Measurements from ENCODE around the gene FAM117B. TPM values are rescaled to one million over a fixed set of nuclear protein-coding genes. Genes with fewer than 3 reads are reported as not detected.
"Not testable (repeated sequence)": the region's sequence is repeated elsewhere in the genome, so short reads cannot be mapped to it uniquely, and the experiment has no call there.

The FAM117B gene
- total RNA-seq, 1 experiment from 2014 or later, result 4.4 TPM

DNA sequence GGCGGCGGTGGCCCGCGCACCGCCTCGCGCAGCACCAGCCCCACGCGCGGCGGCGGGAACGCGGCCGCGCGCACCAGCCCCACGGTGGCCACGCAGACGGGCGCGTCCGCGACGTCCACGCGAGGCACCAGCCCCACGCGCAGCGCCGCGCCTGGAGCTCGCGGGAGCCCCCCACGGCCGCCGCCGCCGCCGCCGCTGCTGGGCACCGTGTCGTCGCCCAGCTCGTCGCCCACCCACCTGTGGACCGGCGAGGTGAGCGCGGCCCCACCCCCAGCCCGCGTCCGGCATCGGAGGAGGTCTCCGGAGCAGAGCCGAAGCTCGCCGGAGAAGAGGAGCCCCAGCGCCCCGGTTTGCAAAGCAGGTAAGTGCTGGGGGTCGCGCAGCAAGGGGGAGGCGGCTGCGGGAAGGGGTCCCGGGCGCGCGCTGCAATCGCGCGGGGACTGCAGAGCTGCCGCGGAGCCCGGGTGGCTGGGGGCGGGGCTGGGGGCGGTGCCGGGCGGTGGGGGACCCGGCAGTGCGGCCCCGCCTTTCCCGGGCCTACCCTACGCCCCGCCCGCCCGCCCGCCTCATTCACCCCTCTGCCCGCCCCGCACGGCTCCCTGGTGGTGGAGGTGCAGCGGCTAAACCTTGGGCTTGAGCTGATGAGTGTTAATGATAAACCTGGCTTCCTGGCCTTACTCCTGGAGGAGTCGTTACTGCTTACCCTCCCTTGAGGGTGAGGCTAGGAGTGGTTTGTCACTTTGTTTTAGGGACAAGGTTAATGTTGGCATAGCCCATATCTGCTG lies 851 bp downstream of the FAM117B start:
- DNase-seq (ENCODE audit: low spot score), result peak; percentile 81

DNA sequence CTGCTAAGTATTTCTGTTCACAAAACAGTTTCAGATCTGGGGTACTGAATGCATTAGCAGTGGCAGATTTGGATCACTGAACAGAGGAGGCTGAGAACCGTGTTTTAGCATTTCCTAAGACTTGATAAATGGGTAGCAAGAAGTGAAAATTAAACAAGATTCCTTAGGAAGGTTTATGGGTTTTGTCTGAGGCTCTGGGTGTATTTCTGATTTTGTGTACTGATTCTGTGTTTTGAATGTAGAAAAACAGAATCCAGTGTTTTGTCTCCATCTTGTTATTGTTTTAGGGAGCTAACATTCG lies 1.4 kb downstream of the FAM117B start:
- in situ Hi-C loops (cut with HindIII; ENCODE audit: low sequenced_read_pairs), result no loop called here
- no peak for DNase-seq (ENCODE audit: low spot score)

More for the DNA sequence above, 851 bp downstream of the FAM117B start:
- in situ Hi-C loops (cut with HindIII; ENCODE audit: low sequenced_read_pairs), result no loop called here

DNA sequence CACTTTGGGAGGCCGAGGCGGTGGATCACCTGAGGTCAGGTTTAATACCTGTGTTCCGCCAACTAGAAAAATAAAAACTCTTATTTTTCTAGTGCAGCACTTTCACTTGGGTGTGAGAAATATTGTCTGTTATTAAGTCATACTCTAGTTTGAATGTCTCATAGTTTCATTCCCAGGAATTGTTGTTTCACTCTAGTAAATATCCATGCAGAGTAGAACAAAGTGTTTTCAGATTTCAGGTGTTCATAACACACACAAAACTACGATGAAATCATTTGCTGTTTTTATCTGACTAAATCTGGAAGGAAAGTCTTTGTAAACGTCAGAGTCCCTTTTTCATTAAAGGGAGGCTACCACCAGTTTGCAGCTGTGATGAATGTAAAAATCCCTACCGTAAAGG lies 4.0 kb downstream of the FAM117B start:
- in situ Hi-C loops (cut with HindIII; ENCODE audit: low sequenced_read_pairs), result no loop called here
- no peak for DNase-seq (ENCODE audit: low spot score)

DNA sequence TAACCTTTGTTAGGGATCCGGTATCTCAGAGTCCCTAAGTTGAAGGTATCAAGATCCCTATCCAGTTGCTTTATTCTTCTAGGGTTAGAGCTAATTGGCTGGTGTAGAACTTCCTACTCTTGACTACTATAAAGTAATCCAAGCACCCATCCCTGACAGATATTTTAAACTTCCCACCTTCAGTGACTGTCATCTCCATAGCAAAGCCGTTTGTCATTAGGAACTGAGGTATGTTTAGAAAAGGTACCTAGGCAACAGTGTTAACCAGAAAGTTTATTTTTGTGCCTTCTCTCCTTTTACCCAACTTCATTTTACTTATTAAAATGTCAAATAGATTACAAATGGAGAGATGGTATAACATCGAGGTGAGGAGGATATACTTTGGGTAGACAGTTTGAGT lies 4.5 kb downstream of the FAM117B start:
- in situ Hi-C loops (cut with HindIII; ENCODE audit: low sequenced_read_pairs), result no loop called here
- DNase-seq (ENCODE audit: low spot score), result no peak

DNA sequence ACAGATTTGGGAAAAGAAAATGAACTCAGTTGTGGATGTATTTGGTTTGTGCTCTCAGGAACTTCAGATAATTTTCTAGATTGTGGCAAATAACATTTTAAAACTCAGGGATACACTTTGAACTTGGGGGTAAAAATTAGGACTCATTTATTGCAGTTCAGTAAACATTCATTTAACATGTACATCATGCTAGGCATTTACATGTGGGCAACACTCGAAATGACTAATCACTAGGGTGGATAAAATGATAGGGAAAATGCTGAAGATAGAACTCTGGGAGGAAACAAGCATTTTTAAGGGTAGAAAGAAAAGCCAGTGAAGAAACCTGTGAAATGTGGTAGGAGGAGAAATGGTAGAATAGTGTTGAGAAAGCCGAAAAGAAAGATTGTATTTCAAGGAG lies 7.8 kb downstream of the FAM117B start:
- in situ Hi-C loops (cut with HindIII; ENCODE audit: low sequenced_read_pairs), result no loop called here
- DNase-seq (ENCODE audit: low spot score), result no peak

DNA sequence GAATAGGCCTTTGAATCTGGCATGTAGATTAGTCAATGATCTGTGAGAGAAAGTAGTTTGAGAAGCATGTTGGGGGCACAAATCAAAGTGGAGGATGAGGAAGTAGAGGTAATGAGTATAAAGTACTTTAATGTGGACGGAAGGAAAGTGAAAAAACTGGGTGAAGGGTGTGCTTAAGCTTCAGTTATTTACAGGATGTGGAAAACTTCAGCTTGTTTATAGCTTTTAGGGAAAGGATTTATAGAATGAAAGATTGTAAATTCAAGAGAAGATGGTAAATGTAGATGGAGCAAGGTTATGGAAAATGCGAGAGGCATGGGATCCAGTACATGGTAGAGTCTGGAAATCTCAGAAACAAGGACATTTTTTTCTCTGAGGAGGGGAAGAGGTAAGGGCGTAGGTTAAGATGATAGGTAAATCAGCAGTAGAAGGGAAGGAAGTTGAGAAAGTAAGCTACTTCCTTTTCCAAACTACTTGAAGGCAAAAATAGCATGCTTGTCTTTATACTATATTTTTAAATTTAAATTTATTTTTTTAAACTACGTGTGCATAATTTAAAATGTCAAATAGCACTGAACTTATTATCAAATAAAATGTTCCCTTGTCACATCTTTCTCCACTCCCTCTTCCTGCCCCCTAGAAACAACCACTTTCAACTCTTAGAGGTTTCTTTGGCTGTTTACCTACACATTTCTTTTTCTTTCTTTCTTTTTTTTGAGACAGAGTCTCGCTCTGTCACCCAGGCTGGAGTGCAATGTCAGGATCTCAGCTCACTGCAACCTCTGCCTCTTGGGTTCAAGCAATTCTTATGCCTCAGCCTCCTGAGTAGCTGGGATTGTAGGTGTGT lies 8.5 kb downstream of the FAM117B start:
- no peak for DNase-seq (ENCODE audit: low spot score)
- in situ Hi-C loops (cut with HindIII; ENCODE audit: low sequenced_read_pairs), result no loop called here

DNA sequence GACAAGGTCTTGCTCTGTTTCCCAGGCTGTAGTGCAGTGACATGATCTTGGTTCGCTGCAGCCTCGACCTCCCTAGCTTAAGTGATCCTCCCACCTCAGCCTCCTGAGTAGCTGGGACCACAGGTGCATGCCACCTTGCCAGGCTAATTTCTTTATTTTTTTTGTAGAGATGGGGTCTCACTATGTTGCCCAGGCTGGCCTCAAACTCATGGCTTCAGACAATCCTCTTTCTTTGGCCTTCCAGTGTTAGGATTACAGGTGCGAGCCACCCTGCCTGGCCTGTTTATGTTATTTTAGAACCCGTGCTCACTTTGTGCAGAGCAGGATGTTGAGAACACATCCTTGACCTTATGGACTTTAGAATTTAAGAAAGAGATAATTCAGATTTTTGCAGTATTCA lies 17.4 kb downstream of the FAM117B start:
- DNase-seq (ENCODE audit: low spot score), result no peak
- in situ Hi-C loops (cut with HindIII; ENCODE audit: low sequenced_read_pairs), result no loop called here

DNA sequence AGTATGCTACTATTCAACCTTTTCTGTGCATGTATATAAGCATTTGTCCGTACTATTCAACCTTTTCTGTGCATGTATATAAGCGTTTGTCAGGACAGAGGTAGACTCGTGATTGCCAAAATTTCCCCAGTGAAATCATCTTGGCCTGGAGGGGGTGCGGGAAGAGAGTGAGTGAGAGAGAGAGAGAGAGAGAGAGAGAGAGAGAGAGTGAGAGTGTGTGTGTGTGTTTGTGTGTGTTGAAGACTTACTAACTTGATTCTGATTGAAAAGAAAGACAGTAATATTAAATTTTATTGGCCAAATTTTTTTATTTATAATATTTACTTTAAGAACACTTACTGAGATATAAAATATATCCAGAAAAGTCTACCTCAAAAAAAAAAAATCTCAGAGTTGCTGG lies 19.1 kb downstream of the FAM117B start:
- in situ Hi-C loops (cut with HindIII; ENCODE audit: low sequenced_read_pairs), result no loop called here

DNA sequence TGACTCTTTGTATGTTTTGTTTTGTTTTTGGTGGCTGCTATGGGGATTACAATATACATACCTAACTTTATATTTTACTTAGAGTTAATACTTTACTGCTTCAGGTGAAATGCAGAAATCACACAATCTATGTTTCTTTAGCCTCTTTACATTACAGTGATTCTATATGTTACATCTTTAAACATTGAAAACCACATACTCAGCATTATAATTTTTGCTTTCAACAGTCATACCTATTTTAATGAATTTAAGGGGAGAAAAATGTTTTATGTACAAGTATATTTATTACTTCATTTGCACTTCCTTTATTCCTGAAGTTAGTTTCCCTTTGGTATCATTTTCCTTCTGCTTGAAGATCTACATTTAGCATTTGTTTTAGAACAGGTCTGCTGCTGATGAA lies 23.1 kb downstream of the FAM117B start:
- in situ Hi-C loops (cut with HindIII; ENCODE audit: low sequenced_read_pairs), result no loop called here
- no peak for DNase-seq (ENCODE audit: low spot score)

More for the DNA sequence above, 19.1 kb downstream of the FAM117B start:
- no peak for DNase-seq (ENCODE audit: low spot score)

DNA sequence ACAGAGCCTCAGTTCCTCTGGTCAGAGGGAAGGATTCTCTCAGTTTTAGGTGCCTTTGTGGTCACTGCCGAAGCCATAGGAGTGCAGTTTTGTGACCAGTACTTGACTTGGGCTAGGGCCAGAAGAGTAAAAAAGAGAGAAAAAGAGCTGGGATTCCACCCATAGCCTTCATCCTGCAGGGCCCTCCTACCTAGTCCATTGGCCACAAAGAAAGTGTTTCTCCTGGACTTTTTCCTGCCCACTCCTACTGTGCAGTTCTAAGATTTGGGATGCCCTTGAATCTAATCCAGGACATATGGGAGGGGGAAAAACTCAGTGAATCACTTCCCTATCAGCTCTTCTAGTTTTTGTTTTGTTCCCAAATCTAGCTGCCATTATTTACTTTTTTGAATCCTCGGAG lies 26.0 kb downstream of the FAM117B start:
- in situ Hi-C loops (cut with HindIII; ENCODE audit: low sequenced_read_pairs), result no loop called here
- no peak for DNase-seq (ENCODE audit: low spot score)

DNA sequence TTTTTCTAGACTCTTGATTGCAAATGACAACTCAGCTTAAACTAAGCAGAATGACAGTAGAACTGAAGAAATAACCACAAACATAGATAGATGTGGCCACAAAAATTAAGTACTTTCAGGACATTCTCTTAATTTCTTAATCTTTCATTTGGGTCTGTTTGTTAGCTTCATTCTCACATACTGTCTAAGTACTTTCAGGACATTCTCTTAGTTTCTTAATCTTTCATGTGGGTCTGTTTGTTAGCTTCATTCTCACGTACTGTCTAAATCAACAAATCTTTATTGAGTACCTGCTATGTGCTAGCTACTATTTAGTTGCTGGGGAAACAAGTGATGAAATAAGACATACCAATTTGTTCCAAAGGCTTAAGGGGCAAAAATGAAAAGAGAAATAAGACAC lies 35.1 kb downstream of the FAM117B start:
- DNase-seq (ENCODE audit: low spot score), result no peak
- in situ Hi-C loops (cut with HindIII; ENCODE audit: low sequenced_read_pairs), result no loop called here

DNA sequence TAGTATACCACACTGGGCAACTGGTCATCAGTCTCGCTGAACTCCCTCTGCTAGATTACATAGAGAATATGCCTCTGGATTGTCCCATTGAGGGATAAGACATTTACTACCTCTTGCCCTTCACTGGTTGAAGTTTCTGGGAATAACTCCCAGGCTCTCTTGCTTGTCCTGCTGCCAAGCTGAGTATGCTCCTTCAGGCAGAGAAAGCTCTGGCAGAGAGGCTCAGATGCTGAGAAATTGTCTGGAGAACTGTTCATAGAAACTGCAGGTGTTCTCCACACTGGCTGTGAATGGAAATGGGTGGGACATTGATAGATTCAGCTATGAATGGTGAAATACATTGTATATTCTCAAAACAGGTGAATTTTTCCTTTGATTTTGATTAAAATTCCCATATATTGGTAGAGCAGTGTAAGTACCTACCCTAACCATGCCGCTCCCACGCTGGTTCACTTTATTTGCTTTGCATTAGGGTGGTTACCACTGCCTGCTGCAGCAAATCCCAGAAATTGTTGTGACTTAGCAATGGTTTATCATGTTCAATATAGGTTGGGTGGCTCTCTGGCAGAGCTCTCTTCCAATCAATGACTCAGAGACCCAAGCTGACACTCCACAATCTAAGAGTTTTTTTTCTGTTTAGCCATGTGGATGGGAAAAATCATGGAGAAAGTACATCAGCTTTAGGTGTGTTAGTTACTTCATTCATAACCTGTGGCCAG lies 36.7 kb downstream of the FAM117B start:
- peak; percentile 62 for DNase-seq (ENCODE audit: low spot score)
- in situ Hi-C loops (cut with HindIII; ENCODE audit: low sequenced_read_pairs), result no loop called here

DNA sequence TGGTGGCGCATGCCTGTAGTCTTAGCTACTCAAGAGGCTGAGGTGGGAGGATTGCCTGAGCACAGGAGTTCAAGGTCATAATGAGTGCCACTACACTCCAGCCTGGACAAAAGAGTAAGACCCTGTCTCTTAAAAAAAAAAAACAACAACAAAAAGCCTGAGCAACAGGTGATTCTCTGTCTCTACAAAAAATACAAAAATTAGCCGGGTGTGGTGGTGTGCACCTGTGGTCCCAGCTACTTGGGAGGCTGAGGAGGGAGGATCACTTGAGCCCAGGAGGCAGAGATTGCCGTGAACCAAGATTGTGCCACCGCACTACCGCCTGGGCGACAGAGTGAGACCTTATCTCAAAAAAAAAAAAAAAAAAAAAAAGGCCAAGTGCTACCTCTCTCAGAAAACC lies 40.3 kb downstream of the FAM117B start:
- in situ Hi-C loops (cut with HindIII; ENCODE audit: low sequenced_read_pairs); DNase-seq (ENCODE audit: low spot score): not testable (repeated sequence)

DNA sequence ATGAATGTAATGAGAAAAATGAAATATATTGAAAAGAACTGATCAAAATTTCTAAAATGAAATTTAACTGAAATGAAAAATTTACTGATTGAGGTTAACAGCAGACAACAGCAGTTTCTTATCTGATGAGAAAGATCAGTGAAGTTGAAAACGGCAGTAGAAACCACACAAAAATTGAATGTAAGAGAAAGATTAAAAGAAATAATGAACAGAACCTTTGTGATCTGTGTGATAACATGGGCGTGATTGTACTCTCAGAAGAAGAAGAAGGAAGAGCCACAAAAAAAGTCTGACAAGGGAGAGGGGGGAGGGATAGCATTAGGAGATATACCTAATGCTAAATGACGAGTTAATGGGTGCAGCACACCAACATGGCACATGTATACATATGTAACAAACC lies 45.2 kb downstream of the FAM117B start:
- DNase-seq (ENCODE audit: low spot score), result no peak
- in situ Hi-C loops (cut with HindIII; ENCODE audit: low sequenced_read_pairs), result no loop called here

DNA sequence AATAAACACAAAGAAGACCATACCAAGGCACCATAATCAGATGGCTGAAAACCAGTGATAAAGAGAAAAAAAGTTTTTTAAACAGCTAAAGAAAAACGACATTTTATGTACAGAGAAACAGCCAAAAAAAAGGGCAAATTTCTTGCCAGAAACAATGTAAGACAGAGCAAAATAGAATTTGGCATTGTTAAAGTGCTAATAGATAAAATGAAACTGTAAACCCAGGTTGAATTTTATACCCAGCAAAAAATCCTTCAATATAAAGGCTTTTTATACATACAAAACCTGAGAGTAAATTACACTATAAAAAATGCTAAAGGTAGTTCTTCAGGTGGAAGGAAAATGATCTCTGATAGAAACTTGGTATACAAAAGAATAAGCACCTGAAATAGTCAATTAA lies 45.7 kb downstream of the FAM117B start:
- DNase-seq (ENCODE audit: low spot score), result no peak
- in situ Hi-C loops (cut with HindIII; ENCODE audit: low sequenced_read_pairs), result no loop called here

DNA sequence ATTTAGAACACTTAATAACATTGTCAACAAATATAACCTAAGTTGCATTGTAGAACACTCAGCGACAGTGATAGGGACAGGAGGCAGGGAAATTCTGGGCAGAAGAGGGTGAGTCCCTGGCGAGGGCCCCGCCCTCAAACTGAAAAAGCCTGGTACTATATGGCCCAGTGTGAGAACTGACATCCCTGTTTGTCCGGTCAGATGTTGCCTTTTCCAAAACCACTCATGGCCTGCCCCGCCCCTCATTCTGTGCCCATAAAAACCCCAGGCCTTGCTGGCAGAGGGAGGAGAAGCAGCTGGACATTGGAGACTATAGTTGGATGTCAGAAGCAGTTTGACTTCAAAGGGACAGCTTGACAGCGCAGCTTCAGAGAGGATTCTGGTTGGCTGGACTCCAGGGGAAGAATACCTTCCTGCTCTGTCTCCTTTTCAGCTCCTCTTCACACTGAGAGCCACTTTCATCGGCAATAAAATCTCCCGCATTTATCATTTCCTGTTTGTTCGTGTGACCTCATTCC lies 47.0 kb downstream of the FAM117B start:
- in situ Hi-C loops (cut with HindIII; ENCODE audit: low sequenced_read_pairs), result no loop called here
- DNase-seq (ENCODE audit: low spot score), result no peak

DNA sequence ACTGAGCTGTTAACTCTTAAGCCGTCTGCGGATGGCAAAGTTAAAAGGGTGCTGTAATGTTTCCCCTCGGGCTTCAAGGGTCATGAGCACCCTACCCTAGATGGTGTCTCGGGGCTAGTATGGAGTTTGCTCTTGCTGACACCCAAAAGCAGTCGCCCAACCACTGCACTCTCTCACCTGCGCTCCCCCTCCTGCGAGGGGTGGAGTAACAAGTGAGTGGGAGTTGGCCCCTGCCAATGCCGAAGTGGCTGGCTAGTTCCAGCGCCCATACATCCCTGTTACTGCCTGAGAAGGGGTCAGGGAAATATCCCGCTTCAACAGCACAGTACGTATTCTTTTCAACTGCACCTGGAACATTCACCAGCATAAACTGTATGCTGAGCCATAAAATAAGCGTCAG lies 47.5 kb downstream of the FAM117B start:
- in situ Hi-C loops (cut with HindIII; ENCODE audit: low sequenced_read_pairs), result no loop called here
- no peak for DNase-seq (ENCODE audit: low spot score)

DNA sequence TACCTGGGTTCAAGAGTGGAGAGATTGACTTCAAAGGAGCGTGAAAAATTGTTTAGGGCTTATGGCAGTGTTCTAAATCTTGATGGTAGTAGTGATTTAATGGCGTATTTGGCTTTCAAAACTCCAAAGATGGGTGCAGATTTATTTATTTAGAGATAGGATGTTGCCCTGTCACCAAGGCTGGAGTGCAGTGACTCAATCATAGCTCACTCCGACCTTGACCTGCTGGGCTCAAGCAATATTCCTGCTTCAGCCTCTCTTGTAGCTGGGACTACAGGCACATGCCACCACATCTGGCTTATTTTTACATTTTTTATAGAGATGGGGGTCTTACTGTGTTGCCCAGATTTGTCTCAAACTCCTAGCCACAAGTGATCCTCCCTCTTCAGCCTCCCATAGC lies 52.5 kb downstream of the FAM117B start:
- in situ Hi-C loops (cut with HindIII; ENCODE audit: low sequenced_read_pairs), result no loop called here

DNA sequence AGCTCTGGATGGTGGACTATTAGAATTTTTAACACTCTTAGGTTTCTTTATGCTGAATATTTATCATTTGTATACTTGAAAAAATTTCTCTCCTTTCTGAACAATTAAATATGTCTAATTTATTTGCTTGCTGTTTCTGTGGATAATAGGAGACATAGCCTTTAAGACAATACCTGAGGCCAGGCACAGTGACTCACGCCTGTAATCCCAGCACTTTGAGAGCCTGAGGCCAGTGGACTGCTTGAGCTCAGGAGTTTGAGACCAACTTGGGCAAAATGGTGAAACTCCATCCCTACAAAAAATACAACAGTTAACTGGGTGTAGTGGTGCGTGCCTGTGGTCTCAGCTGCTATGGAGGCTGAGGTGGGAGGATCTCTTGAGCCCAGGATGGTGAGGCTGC lies 54.7 kb downstream of the FAM117B start:
- DNase-seq (ENCODE audit: low spot score), result no peak
- in situ Hi-C loops (cut with HindIII; ENCODE audit: low sequenced_read_pairs), result no loop called here

More for the DNA sequence above, 52.5 kb downstream of the FAM117B start:
- DNase-seq (ENCODE audit: low spot score), result no peak

DNA sequence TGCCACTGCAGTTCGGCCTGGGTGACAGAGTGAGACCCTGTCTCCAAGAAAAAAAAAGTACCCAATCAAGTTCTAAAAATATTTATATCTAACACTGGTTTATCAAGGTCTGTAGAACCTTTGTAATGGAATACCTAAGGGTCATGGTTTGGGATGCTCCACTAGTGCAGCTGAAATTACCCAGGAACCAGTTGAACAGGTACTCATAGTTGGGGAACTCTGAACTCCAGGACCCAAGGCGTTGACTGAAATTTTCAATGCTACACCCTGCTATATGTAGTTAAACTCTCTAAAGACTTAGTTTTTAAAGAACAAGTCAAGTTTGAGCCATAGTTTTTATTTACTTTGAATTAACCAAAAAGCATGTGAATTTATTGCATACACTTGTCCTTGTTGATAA lies 55.1 kb downstream of the FAM117B start:
- no peak for DNase-seq (ENCODE audit: low spot score)
- in situ Hi-C loops (cut with HindIII; ENCODE audit: low sequenced_read_pairs), result no loop called here
